IMR-90 (cell line): ENCODE measurements around the gene PDE4B.

Experiments
- CEBPB ChIP-seq: IDR thresholded peaks from 2 replicates; pipeline ENCODE4 v1.6.1; 2012; ENCODE audit warnings: low read depth, low read length, improper control_type of control experiment
- FOS ChIP-seq: fragments of 150-350 bp; IDR thresholded peaks from 2 replicates; pipeline ENCODE4 v1.6.1; 2016; ENCODE audit warnings: low read depth, low read length
- MAFK ChIP-seq: IDR thresholded peaks from 2 replicates; pipeline ENCODE4 v1.6.1; 2012; ENCODE audit warnings: low read depth, low read length, improper control_type of control experiment
- MAZ ChIP-seq: IDR thresholded peaks from 2 replicates; pipeline ENCODE4 v1.6.1; 2012; ENCODE audit warnings: low read depth, mild to moderate bottlenecking, low read length, improper control_type of control experiment, moderate library complexity, borderline replicate concordance
- MXI1 ChIP-seq: IDR thresholded peaks from 2 replicates; pipeline ENCODE4 v1.6.1; 2012; ENCODE audit warnings: low read depth, mild to moderate bottlenecking, low read length, moderate library complexity, borderline replicate concordance
- POLR2A ChIP-seq: IDR thresholded peaks from 2 replicates; pipeline ENCODE4 v1.6.1; 2012; ENCODE audit warnings: mild to moderate bottlenecking, low read depth, low read length
- RAD21 ChIP-seq: IDR thresholded peaks from 2 replicates; pipeline ENCODE4 v1.6.1; 2012; ENCODE audit warnings: low read length, improper control_type of control experiment
- RCOR1 ChIP-seq: IDR thresholded peaks from 2 replicates; pipeline ENCODE4 v1.6.1; 2012; ENCODE audit warnings: mild to moderate bottlenecking, low read length, improper control_type of control experiment; ENCODE audit not compliant: insufficient replicate concordance
- SMC3 ChIP-seq: fragments of 150-350 bp; IDR thresholded peaks from 2 replicates; pipeline ENCODE4 v1.6.1; 2016; ENCODE audit warnings: low read depth, mild to moderate bottlenecking, antibody characterized with exemption, low read length, moderate library complexity
- TF ChIP-seq, protein P1 (sequence below): conservative IDR thresholded peaks from 2 replicates; pipeline ENCODE4 v1.5.1; 2012; ENCODE audit warnings: mild to moderate bottlenecking, low read depth, low read length, improper control_type of control experiment
- TF ChIP-seq, protein P2 (sequence below): fragments of 150-350 bp; IDR thresholded peaks from 2 replicates; pipeline ENCODE4 v1.6.1; 2017; ENCODE audit warnings: mild to moderate bottlenecking, antibody characterized with exemption, low read length, low read depth

DNA sequence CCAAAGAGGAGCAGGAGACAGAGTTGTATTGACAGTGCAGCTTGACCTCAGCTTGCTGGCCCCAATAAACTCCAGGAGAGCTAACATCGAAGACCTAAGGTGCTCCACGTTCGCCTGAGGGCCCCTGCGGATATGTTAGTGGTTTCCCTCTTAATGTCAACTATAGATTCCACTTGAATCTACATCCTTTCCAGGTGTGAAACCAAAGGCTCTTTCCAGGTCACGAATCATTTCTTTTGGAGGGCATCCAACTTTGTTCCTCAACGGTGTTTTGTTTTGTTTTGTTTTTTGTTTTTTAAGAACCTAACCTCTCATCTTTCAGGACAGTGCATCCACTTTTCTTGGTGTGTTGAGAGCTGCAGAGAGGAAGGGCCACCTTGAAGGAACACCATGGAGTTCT lies 473.7 kb downstream of the PDE4B start:
- TF ChIP-seq MXI1: no peak
- TF ChIP-seq, protein P1, sequence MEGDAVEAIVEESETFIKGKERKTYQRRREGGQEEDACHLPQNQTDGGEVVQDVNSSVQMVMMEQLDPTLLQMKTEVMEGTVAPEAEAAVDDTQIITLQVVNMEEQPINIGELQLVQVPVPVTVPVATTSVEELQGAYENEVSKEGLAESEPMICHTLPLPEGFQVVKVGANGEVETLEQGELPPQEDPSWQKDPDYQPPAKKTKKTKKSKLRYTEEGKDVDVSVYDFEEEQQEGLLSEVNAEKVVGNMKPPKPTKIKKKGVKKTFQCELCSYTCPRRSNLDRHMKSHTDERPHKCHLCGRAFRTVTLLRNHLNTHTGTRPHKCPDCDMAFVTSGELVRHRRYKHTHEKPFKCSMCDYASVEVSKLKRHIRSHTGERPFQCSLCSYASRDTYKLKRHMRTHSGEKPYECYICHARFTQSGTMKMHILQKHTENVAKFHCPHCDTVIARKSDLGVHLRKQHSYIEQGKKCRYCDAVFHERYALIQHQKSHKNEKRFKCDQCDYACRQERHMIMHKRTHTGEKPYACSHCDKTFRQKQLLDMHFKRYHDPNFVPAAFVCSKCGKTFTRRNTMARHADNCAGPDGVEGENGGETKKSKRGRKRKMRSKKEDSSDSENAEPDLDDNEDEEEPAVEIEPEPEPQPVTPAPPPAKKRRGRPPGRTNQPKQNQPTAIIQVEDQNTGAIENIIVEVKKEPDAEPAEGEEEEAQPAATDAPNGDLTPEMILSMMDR: no peak
- TF ChIP-seq RAD21: no peak
- TF ChIP-seq, protein P2, sequence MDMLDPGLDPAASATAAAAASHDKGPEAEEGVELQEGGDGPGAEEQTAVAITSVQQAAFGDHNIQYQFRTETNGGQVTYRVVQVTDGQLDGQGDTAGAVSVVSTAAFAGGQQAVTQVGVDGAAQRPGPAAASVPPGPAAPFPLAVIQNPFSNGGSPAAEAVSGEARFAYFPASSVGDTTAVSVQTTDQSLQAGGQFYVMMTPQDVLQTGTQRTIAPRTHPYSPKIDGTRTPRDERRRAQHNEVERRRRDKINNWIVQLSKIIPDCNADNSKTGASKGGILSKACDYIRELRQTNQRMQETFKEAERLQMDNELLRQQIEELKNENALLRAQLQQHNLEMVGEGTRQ: no peak
- TF ChIP-seq POLR2A: no peak
- no peak for TF ChIP-seq MAFK
- no peak for TF ChIP-seq FOS
- no peak for TF ChIP-seq SMC3
- TF ChIP-seq RCOR1: no peak
- no peak for TF ChIP-seq MAZ
- no peak for TF ChIP-seq CEBPB
